Smooth muscle cell (in vitro differentiated cells): ENCODE results near the gene EYS. TPM values are rescaled to one million over a fixed set of nuclear protein-coding genes. Genes with fewer than 3 reads are reported as not detected.

Experiments used
- DNase-seq: peaks from one replicate; lab custom pipeline; 2025; ENCODE audit not compliant: unreplicated experiment; lab: John Stamatoyannopoulos, UW
- H2AFZ ChIP-seq: fragments of 200-600 bp; sonication (generic); 2 replicates; pipeline ENCODE4 v1.6.0; 2016; ENCODE audit warnings: antibody characterized with exemption, low read depth, mild to moderate bottlenecking
- H3F3A ChIP-seq: fragments of 200-600 bp; sonication (generic); 2 replicates; pipeline ENCODE4 v1.6.0; 2017; ENCODE audit warnings: antibody characterized with exemption, low read depth
- H3K27ac ChIP-seq: fragments of 200-600 bp; sonication (generic); 2 replicates; pipeline ENCODE4 v1.5.1; 2016; ENCODE audit warnings: low read depth, mild to moderate bottlenecking
- H3K27me3 ChIP-seq: fragments of 200-600 bp; sonication (generic); 2 replicates; pipeline ENCODE4 v1.6.1; 2016; ENCODE audit warnings: low read depth, mild to moderate bottlenecking
- H3K36me3 ChIP-seq: fragments of 200-600 bp; sonication (generic); 2 replicates; pipeline ENCODE4 v1.5.1; 2016; ENCODE audit warnings: low read depth
- H3K4me1 ChIP-seq: fragments of 200-600 bp; sonication (generic); 2 replicates; pipeline ENCODE4 v1.5.1; 2016; ENCODE audit warnings: low read depth
- H3K4me2 ChIP-seq: fragments of 200-600 bp; sonication (generic); 2 replicates; pipeline ENCODE4 v1.6.0; 2016; ENCODE audit warnings: mild to moderate bottlenecking
- H3K4me3 ChIP-seq: fragments of 200-600 bp; sonication (generic); 2 replicates; pipeline ENCODE4 v1.5.1; 2016; ENCODE audit warnings: mild to moderate bottlenecking
- H3K79me2 ChIP-seq: fragments of 200-600 bp; sonication (generic); 2 replicates; pipeline ENCODE4 v1.6.0; 2016; ENCODE audit warnings: low read depth, mild to moderate bottlenecking
- H3K9ac ChIP-seq: fragments of 200-600 bp; sonication (generic); 2 replicates; pipeline ENCODE4 v1.6.0; 2016; ENCODE audit warnings: low read depth
- H3K9me3 ChIP-seq: fragments of 200-600 bp; sonication (generic); replicated peaks from 2 replicates; pipeline ENCODE4 v1.5.1; 2016; ENCODE audit warnings: low read depth
- H4K20me1 ChIP-seq: fragments of 200-600 bp; sonication (generic); 2 replicates; pipeline ENCODE4 v1.6.0; 2016; ENCODE audit warnings: low read depth
- CTCF ChIP-seq: fragments of 200-600 bp; sonication (generic); IDR thresholded peaks from 2 replicates; pipeline ENCODE4 v1.5.1; 2017; ENCODE audit warnings: borderline replicate concordance, mild to moderate bottlenecking, antibody characterized with exemption; ENCODE audit not compliant: insufficient read depth, poor library complexity, severe bottlenecking
- WGBS: methylation state at CpG from one replicate; pipeline ENCODE4 v1.1.7; 2016; ENCODE audit warnings: low lambda C conversion rate; 5-methylcytosine and 5-hydroxymethylcytosine counted together
- polyA plus RNA-seq: library from polyadenylated mRNA; unstranded; fragments of >200 nt; fragmentation: Nextera tagmentation; extraction: Ambion mirVana; gene quantifications from 2 replicates; pipeline ENCODE4 v1.2.1, GENCODE V29; 2016
- total RNA-seq: library from RNA; depleted of rRNA; stranded (reverse); fragments of >200 nt; gene quantifications from 2 replicates; pipeline ENCODE4 v1.2.3, GENCODE V29; 2014

EYS gene
- total and polyA plus RNA-seq, 2 experiments from 2014 or later: 0.07 to 0.18 TPM

- Histone ChIP-seq H3F3A (no peaks in the 10 kb centered on the region), H3K27ac (no peak overlapping the region), H3K27me3 (no peaks in the 10 kb centered on the region), H3K4me3 (no peak overlapping the region), H4K20me1 (no peaks in the 10 kb centered on the region), H3K79me2 (no peaks in the 10 kb centered on the region), H3K4me1 (no peaks in the 10 kb centered on the region), H3K9ac (no peak overlapping the region), H3K36me3 (no peaks in the 10 kb centered on the region), H2AFZ (no peak overlapping the region), H3K9me3 (no peaks in the 10 kb centered on the region), H3K4me2 (no peak overlapping the region)
- WGBS: 46% methylated on average over 2 of the region's 2 CpGs
- TF ChIP-seq CTCF: no peak
- no peak for DNase-seq
Observed at GRCh38 chr6:64258752-64259151, 1448.3 kb downstream of the EYS start.

GRCh38 chr6:64258302-64258701 is 1448.7 kb downstream of the EYS start:
- 92% methylated on average over 1 of the region's 1 CpG for WGBS
- no peak overlapping the region for H3K27ac ChIP-seq
- no peak overlapping the region for H3K9ac ChIP-seq
- H3K27me3 ChIP-seq: no peaks in the 10 kb centered on the region
- no peaks in the 10 kb centered on the region for H4K20me1 ChIP-seq
- no peaks in the 10 kb centered on the region for H3F3A ChIP-seq
- no peak overlapping the region for H3K4me3 ChIP-seq
- no peak overlapping the region for H2AFZ ChIP-seq
- no peaks in the 10 kb centered on the region for H3K79me2 ChIP-seq
- DNase-seq: no peak
- H3K9me3 ChIP-seq: no peaks in the 10 kb centered on the region
- H3K36me3 ChIP-seq: no peaks in the 10 kb centered on the region
- TF ChIP-seq CTCF: no peak
- H3K4me2 ChIP-seq: no peak overlapping the region
- no peaks in the 10 kb centered on the region for H3K4me1 ChIP-seq

- H3K9ac ChIP-seq: no peak overlapping the region
- no peaks in the 10 kb centered on the region for H3K27me3 ChIP-seq
- H2AFZ ChIP-seq: no peak overlapping the region
- no peak for DNase-seq
- no peak overlapping the region for H3K27ac ChIP-seq
- no peaks in the 10 kb centered on the region for H3F3A ChIP-seq
- WGBS: 31% methylated on average over 3 of the region's 3 CpGs
- H3K9me3 ChIP-seq: no peaks in the 10 kb centered on the region
- no peak overlapping the region for H3K4me2 ChIP-seq
- no peaks in the 10 kb centered on the region for H3K36me3 ChIP-seq
- H3K4me1 ChIP-seq: no peaks in the 10 kb centered on the region
- no peak for TF ChIP-seq CTCF
- no peaks in the 10 kb centered on the region for H4K20me1 ChIP-seq
- H3K4me3 ChIP-seq: no peak overlapping the region
- H3K79me2 ChIP-seq: no peaks in the 10 kb centered on the region
Observed at GRCh38 chr6:64257586-64257985, 1449.4 kb downstream of the EYS start.

GRCh38 chr6:64256483-64256882 is 1450.5 kb downstream of the EYS start:
- H3K4me3 ChIP-seq: no peak overlapping the region
- no peaks in the 10 kb centered on the region for H3K9me3 ChIP-seq
- H3F3A ChIP-seq: no peaks in the 10 kb centered on the region
- H3K36me3 ChIP-seq: no peaks in the 10 kb centered on the region
- DNase-seq: no peak
- TF ChIP-seq CTCF: no peak
- no peaks in the 10 kb centered on the region for H3K79me2 ChIP-seq
- no peak overlapping the region for H3K27ac ChIP-seq
- no peaks in the 10 kb centered on the region for H3K4me1 ChIP-seq
- WGBS: 83% methylated on average over 3 of the region's 3 CpGs
- H4K20me1 ChIP-seq: no peaks in the 10 kb centered on the region
- H3K27me3 ChIP-seq: no peaks in the 10 kb centered on the region
- no peak overlapping the region for H2AFZ ChIP-seq
- no peak overlapping the region for H3K9ac ChIP-seq
- H3K4me2 ChIP-seq: no peak overlapping the region
